ENCODE measurements around the gene BSN.

Gene BSN

GRCh38 chr3:49628249-49628648, 74.0 kb downstream of the BSN start:
- in situ Hi-C loops (cut with MboI; ENCODE audit: low sequenced_read_pairs), result no loop called here

GRCh38 chr3:49629451-49629850, 75.2 kb downstream of the BSN start:
- in situ Hi-C loops (cut with MboI; ENCODE audit: low sequenced_read_pairs), result no loop called here

GRCh38 chr3:49629866-49630265, 75.6 kb downstream of the BSN start:
- in situ Hi-C loops (cut with MboI; ENCODE audit: low sequenced_read_pairs), result no loop called here

DNA sequence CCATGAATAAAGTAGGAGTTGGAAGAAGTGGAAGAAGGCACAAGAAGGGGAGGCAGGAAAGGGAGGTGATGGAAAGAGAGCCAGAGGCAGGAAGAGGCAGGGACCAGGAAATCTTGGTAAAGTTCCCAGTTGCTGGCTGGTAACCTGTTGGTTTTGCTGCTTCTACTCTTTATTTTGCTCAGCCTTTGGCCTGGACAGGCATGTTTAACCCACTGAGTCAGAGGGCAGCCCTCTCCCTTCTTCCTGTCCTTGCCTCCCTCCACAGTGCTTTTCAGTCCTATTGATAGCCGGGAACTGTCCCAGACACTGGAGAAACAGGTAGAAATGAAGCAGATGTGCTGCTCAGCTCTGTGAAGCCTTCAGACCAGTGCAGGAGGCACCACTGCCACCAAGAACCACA, 76.5 kb downstream of the BSN start:
- in situ Hi-C loops (cut with MboI; ENCODE audit: low sequenced_read_pairs), result no loop called here

DNA sequence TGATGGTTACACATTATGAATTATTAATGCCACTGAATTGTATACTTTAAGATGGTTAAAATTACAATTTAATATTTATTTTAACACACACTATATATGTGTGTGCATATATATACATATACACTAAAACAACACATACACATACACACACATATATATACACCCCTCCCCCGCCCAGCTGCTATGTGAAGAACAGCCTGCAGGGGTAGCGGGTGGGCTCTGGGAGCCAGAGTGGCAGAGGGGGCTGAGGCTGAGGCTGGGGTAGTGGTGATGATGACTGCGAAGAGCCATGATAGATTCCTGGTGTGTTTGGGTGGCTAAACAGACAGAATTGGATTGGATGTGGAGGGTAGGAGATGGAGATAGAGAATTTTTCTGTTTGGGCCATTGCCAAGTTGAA, 80.5 kb downstream of the BSN start:
- in situ Hi-C loops (cut with MboI; ENCODE audit: low sequenced_read_pairs), result no loop called here

- in situ Hi-C loops (cut with MboI; ENCODE audit: low sequenced_read_pairs), result no loop called here
These were observed 82.8 kb downstream of the BSN start for GRCh38 chr3:49636883-49637609.

- in situ Hi-C loops (cut with MboI; ENCODE audit: low sequenced_read_pairs), result no loop called here
These were observed 84.2 kb downstream of the BSN start for GRCh38 chr3:49638445-49638844.

DNA sequence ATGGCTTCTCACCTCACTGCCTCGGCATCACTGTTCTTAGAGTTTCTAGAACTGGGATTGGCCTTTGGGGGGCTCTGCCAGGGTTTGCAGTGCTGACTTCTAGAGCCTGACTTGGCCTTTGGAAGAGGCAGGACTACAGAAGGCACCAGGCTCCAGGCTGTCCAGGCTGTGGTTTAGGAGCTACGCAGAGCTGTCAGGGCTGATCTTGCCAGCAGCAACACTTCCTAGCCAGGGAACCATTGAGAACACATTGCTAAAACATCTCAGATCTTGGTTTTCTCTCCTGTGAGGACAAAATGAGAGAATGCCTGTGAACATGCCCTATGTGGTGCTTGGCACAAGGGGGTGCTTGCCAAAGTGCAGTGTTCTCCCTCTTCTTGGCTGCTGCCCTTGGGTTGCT, 85.3 kb downstream of the BSN start:
- in situ Hi-C loops (cut with MboI; ENCODE audit: low sequenced_read_pairs), result no loop called here

DNA sequence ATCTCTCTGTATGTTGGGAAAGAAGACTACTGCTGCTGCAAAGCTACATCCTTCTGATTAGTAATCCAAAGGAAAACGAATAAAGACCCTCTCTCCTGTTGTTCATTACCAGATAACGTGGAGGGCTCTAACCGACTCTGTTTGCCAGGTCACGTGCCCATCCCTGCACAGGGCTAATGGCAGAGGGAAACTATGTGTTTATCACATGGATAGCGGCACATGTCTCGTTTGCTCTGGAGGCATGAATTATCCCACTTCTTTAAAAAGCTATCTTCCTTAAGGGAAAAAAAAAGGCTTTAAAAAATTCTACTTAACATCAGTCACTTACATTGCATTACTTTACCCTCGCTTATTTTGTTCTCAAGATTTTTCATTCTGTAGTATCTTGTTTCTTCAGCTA, 87.0 kb downstream of the BSN start:
- in situ Hi-C loops (cut with MboI; ENCODE audit: low sequenced_read_pairs), result no loop called here

DNA sequence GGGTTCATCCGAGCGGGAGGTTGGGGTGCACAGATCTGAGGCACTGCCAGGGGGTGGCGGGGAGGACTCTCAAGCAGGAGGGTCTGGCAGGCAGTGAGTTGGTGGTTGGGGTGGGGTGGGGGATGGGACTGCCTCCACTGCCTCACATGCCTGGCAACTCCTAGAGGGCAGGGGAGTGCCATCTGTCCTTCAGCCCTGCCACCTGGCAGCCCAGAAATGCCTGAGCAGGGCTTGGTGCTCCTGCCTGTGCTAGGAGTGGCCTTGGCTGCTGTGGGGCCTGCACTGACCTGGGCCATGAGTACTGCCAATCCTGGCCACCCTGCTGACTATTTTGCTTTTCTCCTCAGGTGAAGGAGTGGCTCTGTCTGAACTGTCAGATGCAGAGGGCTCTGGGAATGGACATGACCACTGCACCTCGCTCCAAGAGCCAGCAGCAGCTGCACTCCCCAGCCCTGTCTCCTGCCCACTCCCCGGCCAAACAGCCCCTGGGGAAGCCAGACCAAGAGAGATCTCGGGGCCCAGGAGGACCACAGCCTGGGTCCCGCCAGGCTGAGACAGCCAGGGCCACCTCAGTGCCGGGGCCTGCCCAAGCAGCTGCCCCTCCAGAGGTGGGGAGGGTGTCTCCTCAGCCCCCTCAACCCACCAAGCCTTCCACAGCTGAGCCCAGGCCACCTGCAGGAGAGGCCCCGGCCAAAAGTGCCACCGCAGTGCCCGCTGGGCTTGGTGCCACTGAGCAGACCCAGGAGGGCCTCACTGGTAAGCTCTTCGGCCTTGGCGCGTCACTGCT, 87.8 kb downstream of the BSN start:
- in situ Hi-C loops (cut with MboI; ENCODE audit: low sequenced_read_pairs), result no loop called here

- in situ Hi-C loops (cut with MboI; ENCODE audit: low sequenced_read_pairs), result no loop called here
These were observed 88.5 kb downstream of the BSN start for GRCh38 chr3:49642708-49643145.

- in situ Hi-C loops (cut with MboI; ENCODE audit: low sequenced_read_pairs), result no loop called here
These were observed 90.4 kb downstream of the BSN start for GRCh38 chr3:49644684-49645083.

- in situ Hi-C loops (cut with MboI; ENCODE audit: low sequenced_read_pairs), result no loop called here
These were observed 92.0 kb downstream of the BSN start for GRCh38 chr3:49646236-49646635.

DNA sequence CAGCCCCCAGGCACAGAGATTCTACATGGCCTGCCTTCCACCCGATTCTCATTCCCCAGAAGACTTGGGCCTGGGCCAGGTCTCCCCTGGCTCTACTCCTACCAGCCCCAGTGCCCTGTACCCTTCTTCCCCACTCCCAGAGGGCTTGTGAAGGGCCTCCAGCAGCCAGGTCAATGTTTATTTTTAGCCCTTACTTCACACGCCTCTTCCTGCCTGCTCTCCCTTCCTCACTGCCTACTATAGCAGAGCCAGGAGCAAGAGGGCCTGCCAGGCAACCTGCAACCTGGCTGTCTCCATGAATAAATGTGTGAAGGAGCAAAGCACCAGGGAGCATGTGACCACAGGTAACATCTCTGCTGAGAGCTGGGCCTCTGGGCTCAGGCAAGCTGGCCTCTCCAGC, 93.5 kb downstream of the BSN start:
- in situ Hi-C loops (cut with MboI; ENCODE audit: low sequenced_read_pairs), result no loop called here

GRCh38 chr3:49648354-49649019, 94.2 kb downstream of the BSN start:
- in situ Hi-C loops (cut with MboI; ENCODE audit: low sequenced_read_pairs), result no loop called here

- in situ Hi-C loops (cut with MboI; ENCODE audit: low sequenced_read_pairs), result no loop called here
These were observed 95.3 kb downstream of the BSN start for GRCh38 chr3:49649576-49649975.

DNA sequence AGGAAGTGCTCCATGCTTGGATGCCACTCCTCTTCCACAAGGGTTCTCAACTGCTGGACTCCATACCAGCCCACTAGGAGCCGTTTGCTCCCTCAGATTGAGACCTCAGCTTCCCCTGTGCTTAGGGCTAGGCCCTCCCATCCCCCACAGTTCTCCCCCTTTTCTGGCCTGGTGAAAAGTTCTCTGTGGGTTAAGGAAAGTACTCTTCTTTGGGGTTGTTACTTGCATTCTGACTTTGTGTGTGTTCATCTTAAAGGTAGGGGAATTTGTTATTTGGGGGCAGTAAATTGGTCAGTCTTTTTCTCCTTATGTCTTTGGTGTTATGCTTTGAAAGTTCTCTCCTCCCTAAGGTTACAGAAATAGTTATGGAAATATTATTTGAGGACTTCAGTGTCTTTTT, 95.9 kb downstream of the BSN start:
- in situ Hi-C loops (cut with MboI; ENCODE audit: low sequenced_read_pairs), result no loop called here

DNA sequence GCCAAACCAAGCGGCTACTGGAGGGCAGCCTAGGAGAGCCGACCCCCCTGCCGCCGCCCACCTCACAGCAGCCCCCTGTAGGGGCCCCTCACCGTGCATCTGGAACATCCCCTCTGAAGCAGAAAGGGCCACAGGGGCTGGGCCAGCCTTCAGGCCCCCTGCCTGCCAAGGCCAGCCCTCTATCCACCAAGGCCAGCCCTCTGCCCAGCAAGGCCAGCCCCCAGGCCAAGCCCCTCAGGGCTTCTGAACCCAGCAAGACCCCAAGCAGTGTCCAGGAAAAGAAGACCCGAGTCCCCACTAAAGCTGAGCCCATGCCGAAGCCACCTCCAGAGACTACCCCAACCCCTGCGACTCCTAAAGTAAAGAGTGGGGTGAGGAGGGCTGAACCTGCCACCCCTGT, 96.4 kb downstream of the BSN start:
- in situ Hi-C loops (cut with MboI; ENCODE audit: low sequenced_read_pairs), result no loop called here

GRCh38 chr3:49652218-49652902, 98.1 kb downstream of the BSN start:
- in situ Hi-C loops (cut with MboI; ENCODE audit: low sequenced_read_pairs), result no loop called here

GRCh38 chr3:49652903-49653415, 98.7 kb downstream of the BSN start:
- in situ Hi-C loops (cut with MboI; ENCODE audit: low sequenced_read_pairs), result no loop called here

DNA sequence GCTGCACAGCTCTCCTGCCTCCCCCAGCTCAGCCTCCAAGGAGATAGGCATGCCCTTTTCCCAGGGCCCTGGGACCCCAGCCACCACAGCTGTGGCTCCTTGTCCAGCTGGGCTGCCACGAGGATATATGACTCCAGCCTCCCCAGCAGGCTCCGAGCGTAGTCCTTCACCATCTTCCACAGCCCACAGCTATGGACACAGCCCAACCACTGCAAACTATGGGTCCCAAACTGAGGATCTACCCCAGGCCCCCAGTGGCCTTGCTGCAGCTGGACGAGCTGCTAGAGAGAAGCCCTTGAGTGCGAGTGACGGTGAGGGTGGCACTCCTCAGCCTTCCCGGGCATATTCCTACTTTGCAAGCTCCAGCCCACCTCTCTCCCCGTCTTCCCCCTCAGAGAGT, 99.3 kb downstream of the BSN start:
- in situ Hi-C loops (cut with MboI; ENCODE audit: low sequenced_read_pairs), result no loop called here
